HFF-Myc (cell line): ENCODE measurements around the gene GJB5.
A peak's percentile ranks its signal among the peaks of the same experiment; 100 is the strongest.
"Not testable (repeated sequence)": the region's sequence is repeated elsewhere in the genome, so short reads cannot be mapped to it uniquely, and the experiment has no call there.

Source experiments
- DNase-seq: peaks from one replicate; pipeline ENCODE4 v3.0.0-alpha.2; 2011; ENCODE audit warnings: low read depth; ENCODE audit errors: extremely low read depth
- H3K4me3 ChIP-seq: replicated peaks from 2 replicates; pipeline ENCODE4 v1.5.1; 2011; ENCODE audit warnings: low read depth, mild to moderate bottlenecking, control low read depth, low read length
- TF ChIP-seq, protein P1 (sequence below): IDR thresholded peaks from 2 replicates; pipeline ENCODE4 v1.5.1; 2012; ENCODE audit warnings: mild to moderate bottlenecking, low read depth, low read length, control low read depth; ENCODE audit errors: missing control alignments

GJB5 gene

DNA sequence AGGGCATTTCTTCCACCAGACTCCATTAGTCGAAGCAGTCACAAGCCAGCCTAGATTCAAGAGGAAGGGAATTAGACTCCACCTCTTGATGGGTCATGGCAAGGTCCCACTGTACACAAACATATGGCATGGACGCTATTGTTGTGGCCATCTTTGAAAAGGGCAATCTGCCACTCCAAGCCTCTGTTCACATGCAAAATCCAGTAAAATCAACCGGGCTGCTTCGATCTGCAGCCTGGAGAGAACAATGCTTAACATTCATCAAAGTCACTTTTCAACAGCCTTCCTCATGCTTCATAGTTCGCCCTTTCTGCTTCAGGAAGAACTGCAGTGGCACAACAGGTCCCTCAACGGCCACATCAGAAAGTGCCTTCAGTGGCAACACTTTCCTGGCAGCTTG lies 28.0 kb upstream of the GJB5 start:
- H3K4me3 ChIP-seq = no peak overlapping the region
- TF ChIP-seq, protein P1, sequence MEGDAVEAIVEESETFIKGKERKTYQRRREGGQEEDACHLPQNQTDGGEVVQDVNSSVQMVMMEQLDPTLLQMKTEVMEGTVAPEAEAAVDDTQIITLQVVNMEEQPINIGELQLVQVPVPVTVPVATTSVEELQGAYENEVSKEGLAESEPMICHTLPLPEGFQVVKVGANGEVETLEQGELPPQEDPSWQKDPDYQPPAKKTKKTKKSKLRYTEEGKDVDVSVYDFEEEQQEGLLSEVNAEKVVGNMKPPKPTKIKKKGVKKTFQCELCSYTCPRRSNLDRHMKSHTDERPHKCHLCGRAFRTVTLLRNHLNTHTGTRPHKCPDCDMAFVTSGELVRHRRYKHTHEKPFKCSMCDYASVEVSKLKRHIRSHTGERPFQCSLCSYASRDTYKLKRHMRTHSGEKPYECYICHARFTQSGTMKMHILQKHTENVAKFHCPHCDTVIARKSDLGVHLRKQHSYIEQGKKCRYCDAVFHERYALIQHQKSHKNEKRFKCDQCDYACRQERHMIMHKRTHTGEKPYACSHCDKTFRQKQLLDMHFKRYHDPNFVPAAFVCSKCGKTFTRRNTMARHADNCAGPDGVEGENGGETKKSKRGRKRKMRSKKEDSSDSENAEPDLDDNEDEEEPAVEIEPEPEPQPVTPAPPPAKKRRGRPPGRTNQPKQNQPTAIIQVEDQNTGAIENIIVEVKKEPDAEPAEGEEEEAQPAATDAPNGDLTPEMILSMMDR = no peak
- DNase-seq = no peak

DNA sequence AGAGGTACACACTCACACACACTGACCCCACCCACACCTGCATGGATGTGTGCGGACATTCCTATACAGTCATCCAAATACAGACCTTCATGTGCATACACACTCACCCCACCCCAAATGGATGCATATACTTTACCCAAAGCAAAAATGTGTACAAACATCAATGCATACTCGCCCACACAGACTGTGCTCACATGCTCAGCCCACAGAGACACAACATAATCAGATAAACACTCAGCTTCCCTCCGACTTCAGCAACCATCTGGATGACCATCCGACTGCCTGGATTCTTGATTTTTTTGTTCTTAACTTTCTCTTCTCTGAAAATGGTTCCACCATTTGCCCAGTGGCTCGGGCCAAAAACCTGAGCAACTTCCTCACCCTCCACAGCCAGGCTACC lies 24.4 kb upstream of the GJB5 start:
- no peak overlapping the region for H3K4me3 ChIP-seq
- TF ChIP-seq, protein P1 = no peak
- no peak for DNase-seq

DNA sequence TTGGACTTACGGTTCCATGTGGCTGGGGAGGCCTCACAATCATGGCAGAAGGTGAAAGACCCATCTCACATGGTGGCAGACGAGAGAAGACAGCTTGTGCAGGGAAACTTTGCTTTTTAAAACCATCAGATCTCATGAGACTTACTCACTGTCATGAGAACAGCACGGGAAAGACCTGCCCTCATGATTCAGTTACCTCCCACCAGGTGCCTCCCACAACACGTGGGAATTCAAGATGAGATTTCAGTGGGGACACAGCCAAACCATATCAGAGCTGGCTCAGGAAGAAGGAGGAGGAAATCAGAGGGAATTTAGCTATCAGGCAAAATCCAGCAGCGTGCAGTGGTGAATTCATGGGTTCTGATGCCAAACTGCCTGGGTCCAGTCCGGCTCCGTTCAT lies 22.0 kb upstream of the GJB5 start:
- DNase-seq, H3K4me3 ChIP-seq: not testable (repeated sequence)

DNA sequence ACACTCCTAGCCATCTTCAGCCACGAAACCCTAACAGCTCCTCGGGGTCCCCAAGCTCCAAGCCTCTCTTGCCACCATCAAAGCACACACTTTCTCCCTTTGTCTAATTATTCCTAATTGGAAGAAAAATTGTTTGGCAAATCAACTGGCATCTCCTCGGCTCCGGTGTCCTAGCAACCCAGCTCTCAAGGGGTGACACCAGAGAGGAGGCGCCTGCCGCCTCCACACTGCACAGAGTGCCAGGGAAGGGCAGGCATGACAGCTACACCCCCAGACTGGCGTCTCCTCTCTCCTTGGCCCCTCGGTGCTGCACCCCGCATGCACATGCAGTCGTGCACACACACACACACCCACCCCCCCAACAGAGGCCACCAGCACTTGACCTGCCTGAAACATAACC lies 18.2 kb upstream of the GJB5 start:
- H3K4me3 ChIP-seq = no peak overlapping the region
- DNase-seq = no peak
- TF ChIP-seq, protein P1 = no peak

DNA sequence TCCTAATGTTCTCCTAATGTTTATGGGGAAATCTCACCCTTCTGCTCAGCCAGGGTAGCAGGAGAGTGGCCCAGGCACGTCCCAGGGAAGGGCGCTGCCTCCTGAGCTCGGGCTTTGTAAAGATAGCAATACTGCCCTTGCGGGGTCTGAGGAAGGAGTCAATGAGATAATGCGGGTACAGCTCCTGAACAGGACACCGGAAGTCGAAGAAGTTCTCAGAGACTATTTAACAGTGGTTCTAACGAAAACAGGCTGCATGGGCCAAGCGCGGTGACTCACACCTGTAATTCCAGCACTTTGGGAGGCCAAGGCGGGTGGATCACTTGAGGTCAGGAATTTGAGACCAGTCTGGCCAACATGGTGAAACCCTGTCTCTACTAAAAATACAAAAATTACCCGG lies 17.6 kb upstream of the GJB5 start:
- H3K4me3 ChIP-seq, DNase-seq: not testable (repeated sequence)

DNA sequence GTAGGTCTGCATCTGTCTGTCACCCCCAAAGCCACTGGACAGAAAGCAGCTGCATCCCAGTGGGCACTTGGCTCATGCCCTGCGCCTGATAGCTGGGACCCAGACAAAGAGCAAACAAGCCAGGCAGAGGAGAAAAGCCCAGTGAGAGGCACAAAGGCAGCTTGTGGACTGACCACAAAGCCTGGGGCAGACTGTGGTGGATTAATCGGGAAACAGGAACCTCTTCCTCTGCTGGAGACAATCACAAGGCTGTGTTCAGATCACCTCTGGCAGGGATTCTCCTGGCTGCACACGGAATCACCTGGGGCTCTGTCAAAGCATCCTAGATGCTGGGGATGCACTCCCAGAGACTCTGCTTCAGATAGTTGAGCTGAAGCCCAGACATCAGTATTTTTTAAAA lies 15.2 kb upstream of the GJB5 start:
- no peak overlapping the region for H3K4me3 ChIP-seq
- TF ChIP-seq, protein P1 = no peak
- DNase-seq = no peak

DNA sequence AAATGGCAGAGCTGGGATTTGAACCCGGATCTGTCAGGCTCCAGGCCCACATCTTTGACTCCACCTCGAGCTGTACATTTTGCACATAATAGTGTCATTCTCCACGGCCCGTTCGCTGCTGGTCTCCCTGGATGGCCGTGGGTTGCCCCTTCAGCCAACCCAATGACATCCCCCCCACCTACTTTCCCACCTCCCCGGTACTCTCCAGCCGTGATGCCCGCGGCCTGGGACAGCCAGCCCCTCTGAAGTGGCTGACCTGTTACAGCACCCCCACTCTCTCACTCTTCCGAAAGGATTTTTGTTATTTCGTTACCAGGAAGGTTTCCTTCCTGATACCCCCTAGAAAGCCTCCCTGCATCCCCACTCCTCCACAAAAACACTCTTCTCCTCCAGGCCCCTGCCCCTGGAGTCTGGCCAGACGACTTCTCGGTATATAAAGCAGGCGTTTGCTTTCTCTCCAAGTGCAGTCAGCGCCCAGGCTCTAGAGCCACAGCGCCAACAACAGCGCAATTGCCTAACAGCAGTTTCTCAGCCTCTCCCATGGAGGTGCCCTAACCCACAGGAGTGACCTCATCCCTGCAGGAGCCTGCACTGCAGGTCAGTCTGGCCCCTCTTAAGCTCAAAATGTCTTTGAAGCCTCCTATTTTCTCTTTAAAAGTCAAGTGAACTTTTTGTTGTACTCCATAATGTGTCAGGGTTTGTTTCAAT lies 14.5 kb upstream of the GJB5 start:
- DNase-seq = no peak
- H3K4me3 ChIP-seq = no peak overlapping the region
- TF ChIP-seq, protein P1 = no peak

DNA sequence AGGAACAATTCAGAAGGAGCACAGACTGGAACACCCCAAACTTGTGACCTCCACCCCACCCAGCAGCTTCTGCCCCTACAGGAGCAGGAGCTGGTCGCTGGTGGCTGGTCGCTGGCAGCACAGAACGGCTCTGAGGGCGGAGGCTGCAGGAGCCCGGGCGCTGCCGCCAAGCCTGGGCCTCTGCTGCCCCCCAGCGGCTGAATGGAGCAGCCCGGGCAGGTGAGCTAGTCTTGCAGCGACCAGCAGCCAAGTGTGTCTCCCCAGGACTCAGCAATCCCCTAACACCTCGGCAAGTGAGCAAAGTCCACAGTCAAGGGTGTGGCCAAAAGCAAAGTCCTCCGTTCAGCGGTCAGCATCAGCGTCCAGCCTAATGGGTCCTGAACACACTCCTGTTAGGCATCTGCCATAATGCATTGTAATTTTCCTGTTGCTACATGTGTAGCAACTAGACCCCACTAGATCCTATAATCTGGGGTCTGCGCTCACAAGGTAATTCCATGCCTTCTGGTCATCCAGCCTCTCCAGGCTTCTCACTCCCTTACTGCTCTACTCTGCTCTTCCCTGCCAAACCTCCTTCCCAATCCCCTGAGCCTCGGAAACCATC lies 12.1 kb upstream of the GJB5 start:
- TF ChIP-seq, protein P1 = peak; percentile 96
- H3K4me3 ChIP-seq = no peak overlapping the region
- peak; percentile 17 for DNase-seq
